ENCODE results near the gene ST6GALNAC3. TPM values are rescaled to one million over a fixed set of nuclear protein-coding genes. Genes with fewer than 3 reads are reported as not detected.

ST6GALNAC3 gene
- total and polyA plus RNA-seq, 3 donors from 2014 or later: 0.46 to 0.87 (median 0.74) TPM

- intact Hi-C loops (cut with DNase I; ENCODE audit: low total_unique reads): no loop called here
- TF ChIP-seq, protein P1, sequence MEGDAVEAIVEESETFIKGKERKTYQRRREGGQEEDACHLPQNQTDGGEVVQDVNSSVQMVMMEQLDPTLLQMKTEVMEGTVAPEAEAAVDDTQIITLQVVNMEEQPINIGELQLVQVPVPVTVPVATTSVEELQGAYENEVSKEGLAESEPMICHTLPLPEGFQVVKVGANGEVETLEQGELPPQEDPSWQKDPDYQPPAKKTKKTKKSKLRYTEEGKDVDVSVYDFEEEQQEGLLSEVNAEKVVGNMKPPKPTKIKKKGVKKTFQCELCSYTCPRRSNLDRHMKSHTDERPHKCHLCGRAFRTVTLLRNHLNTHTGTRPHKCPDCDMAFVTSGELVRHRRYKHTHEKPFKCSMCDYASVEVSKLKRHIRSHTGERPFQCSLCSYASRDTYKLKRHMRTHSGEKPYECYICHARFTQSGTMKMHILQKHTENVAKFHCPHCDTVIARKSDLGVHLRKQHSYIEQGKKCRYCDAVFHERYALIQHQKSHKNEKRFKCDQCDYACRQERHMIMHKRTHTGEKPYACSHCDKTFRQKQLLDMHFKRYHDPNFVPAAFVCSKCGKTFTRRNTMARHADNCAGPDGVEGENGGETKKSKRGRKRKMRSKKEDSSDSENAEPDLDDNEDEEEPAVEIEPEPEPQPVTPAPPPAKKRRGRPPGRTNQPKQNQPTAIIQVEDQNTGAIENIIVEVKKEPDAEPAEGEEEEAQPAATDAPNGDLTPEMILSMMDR (IDR thresholded peaks at IDR 0.05): no peak
- no peak for TF ChIP-seq POLR2A (IDR thresholded peaks at IDR 0.05)
- DNase-seq: no peak
- H3K4me1 ChIP-seq: no peaks in the 10 kb centered on the region
- H3K9me3 ChIP-seq: no peaks in the 10 kb centered on the region
- no peaks in the 10 kb centered on the region for H3K36me3 ChIP-seq (ENCODE audit: low read depth, missing control alignments)
- no peak overlapping the region for H3K27ac ChIP-seq
- 69 to 83% methylated on average over 3 of the region's 3 CpGs for WGBS, 2 donors
- H3K27me3 ChIP-seq: no peaks in the 10 kb centered on the region
- no peak overlapping the region for H3K4me3 ChIP-seq
Measured at GRCh38 chr1:76443217-76443616, 368.7 kb downstream of the ST6GALNAC3 start.

DNA sequence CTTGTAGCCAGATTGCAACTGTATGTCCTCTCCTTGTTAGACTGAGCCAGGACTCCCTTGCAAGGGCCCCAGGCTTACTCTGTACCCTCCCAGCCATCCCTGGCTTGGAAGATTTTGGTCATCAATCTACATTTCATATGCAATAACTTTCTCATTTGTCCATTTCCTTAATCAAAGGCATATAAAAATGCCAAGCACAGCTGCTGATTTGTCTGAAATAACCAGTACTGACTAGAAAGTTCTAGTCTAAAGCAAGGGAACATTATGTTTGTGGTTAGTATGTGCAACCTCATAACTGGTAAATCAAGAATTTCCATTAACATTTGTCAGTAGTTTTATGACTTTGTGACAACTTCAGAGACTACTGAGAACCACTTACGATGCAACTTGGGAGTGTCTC lies 370.2 kb downstream of the ST6GALNAC3 start:
- TF ChIP-seq, protein P1 (IDR thresholded peaks at IDR 0.05): no peak
- TF ChIP-seq POLR2A (IDR thresholded peaks at IDR 0.05): no peak
- 77 to 90% methylated on average over 1 of the region's 1 CpG for WGBS, 2 donors
- no peaks in the 10 kb centered on the region for H3K27me3 ChIP-seq
- H3K9me3 ChIP-seq: no peaks in the 10 kb centered on the region
- H3K27ac ChIP-seq: no peak overlapping the region
- intact Hi-C loops (cut with DNase I; ENCODE audit: low total_unique reads): no loop called here
- no peaks in the 10 kb centered on the region for H3K4me1 ChIP-seq
- no peak for DNase-seq
- no peak overlapping the region for H3K4me3 ChIP-seq
- H3K36me3 ChIP-seq (ENCODE audit: low read depth, missing control alignments): no peaks in the 10 kb centered on the region

DNA sequence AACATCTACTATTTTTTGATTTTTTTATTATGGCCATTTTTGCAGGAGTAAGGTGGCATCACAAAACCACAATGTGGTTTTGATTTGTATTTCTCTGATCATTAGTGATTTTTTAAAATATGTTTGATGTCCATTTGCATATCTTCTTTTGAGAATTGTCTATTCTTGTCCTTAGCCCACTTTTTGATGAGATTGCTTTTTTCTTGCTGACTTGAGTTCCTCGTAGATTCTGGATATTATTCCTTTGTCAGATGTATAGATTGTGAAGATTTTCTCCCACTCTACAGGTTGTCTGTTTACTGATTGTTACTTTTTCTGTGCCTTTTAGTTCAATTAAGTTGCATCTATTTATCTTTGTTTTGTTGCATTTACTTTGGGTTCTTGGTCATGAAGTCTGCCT lies 375.7 kb downstream of the ST6GALNAC3 start:
- intact Hi-C loops (cut with DNase I; ENCODE audit: low total_unique reads): no loop called here
- DNase-seq: no peak
- no peaks in the 10 kb centered on the region for H3K27me3 ChIP-seq

GRCh38 chr1:76463278-76463677 lies 388.7 kb downstream of the ST6GALNAC3 start:
- Histone ChIP-seq H3K4me1 (no peaks in the 10 kb centered on the region), H3K27ac (no peak overlapping the region), H3K36me3 (ENCODE audit: low read depth, missing control alignments) (no peaks in the 10 kb centered on the region), H3K4me3 (no peak overlapping the region), H3K27me3 (no peaks in the 10 kb centered on the region), H3K9me3 (no peaks in the 10 kb centered on the region)
- intact Hi-C loops (cut with DNase I; ENCODE audit: low total_unique reads): no loop called here
- WGBS, 2 donors: 65 to 72% methylated on average over 3 of the region's 3 CpGs
- TF ChIP-seq, protein P1 (IDR thresholded peaks at IDR 0.05): no peak
- TF ChIP-seq POLR2A (IDR thresholded peaks at IDR 0.05): no peak
- DNase-seq: peak; percentile 17

More for the DNA sequence above, 375.7 kb downstream of the ST6GALNAC3 start:
- TF ChIP-seq POLR2A (IDR thresholded peaks at IDR 0.05): no peak
- TF ChIP-seq, protein P1 (IDR thresholded peaks at IDR 0.05): no peak
- no peaks in the 10 kb centered on the region for H3K36me3 ChIP-seq (ENCODE audit: low read depth, missing control alignments)
- H3K4me3 ChIP-seq: no peak overlapping the region
- no peak overlapping the region for H3K27ac ChIP-seq
- H3K4me1 ChIP-seq: no peaks in the 10 kb centered on the region
- WGBS, 2 donors: 91 to 95% methylated on average over 1 of the region's 1 CpG
- H3K9me3 ChIP-seq: no peaks in the 10 kb centered on the region

GRCh38 chr1:76463849-76464248 lies 389.3 kb downstream of the ST6GALNAC3 start:
- no peaks in the 10 kb centered on the region for H3K9me3 ChIP-seq
- no peak overlapping the region for H3K4me3 ChIP-seq
- 79 to 88% methylated on average over 3 of the region's 3 CpGs for WGBS, 2 donors
- no peak for DNase-seq
- no peaks in the 10 kb centered on the region for H3K36me3 ChIP-seq (ENCODE audit: low read depth, missing control alignments)
- intact Hi-C loops (cut with DNase I; ENCODE audit: low total_unique reads): no loop called here
- TF ChIP-seq, protein P1 (IDR thresholded peaks at IDR 0.05): no peak
- TF ChIP-seq POLR2A (IDR thresholded peaks at IDR 0.05): no peak
- no peaks in the 10 kb centered on the region for H3K4me1 ChIP-seq
- no peaks in the 10 kb centered on the region for H3K27me3 ChIP-seq
- H3K27ac ChIP-seq: no peak overlapping the region

Measured in testis (tissue), 3 donors.